GM12878 (cell line): ENCODE measurements around the gene CUTA. TPM values are rescaled to one million over a fixed set of nuclear protein-coding genes. Genes with fewer than 3 reads are reported as not detected.

Experiments used
- ATAC-seq: fragments of 200-7000 bp; cut with Tn5 transposase; 3 replicates; pipeline ENCODE4 v1.9.1; 2020; ENCODE audit warnings: mild to moderate bottlenecking, moderate library complexity
- BruUV-seq: library from RNA; stranded (reverse); fragments of 400-500 nt; replicated peaks from 2 replicates; lab custom pipeline; 2021; lab: Mats Ljungman, UMichigan
- CTCF ChIA-PET: fragments of 300-600 bp; sonication (Branson Sonifier 250); formaldehyde crosslinking; extraction: SDS; loops from one replicate; lab custom pipeline; 2021; ENCODE audit warnings: inconsistent platforms; lab: Yijun Ruan, JAX
- POLR2A ChIA-PET: fragments of 350-600 bp; formaldehyde crosslinking; extraction: SDS; loops from one replicate; lab custom pipeline; 2021; ENCODE audit warnings: inconsistent platforms; lab: Charles Lee
- RAD21 ChIA-PET: fragments of 300-600 bp; sonication (Branson Sonifier 250); formaldehyde crosslinking; loops from one replicate; lab custom pipeline; 2023; ENCODE audit warnings: antibody characterized with exemption; ENCODE audit not compliant: unreplicated experiment; lab: Charles Lee
- SMC1A ChIA-PET: fragments of 300-600 bp; sonication (Branson Sonifier 250); formaldehyde crosslinking; loops from one replicate; lab custom pipeline; 2023; ENCODE audit not compliant: unreplicated experiment, uncharacterized antibody; lab: Charles Lee
- DNase-seq: peaks from one replicate; pipeline ENCODE4 v3.0.0-alpha.2; 2011; ENCODE audit warnings: low read depth, low spot score
- FAIRE-seq: peaks from 3 replicates; lab custom pipeline; 2011; peaks lifted over from hg19 to GRCh38; lab: Jason Lieb, UNC
- H2AFZ ChIP-seq: 2 replicates; pipeline ENCODE4 v1.6.0; 2011; ENCODE audit warnings: low read depth, low read length, control low read depth; ENCODE audit not compliant: control insufficient read depth
- H3K27ac ChIP-seq: 2 replicates; pipeline ENCODE4 v1.5.1; 2011; ENCODE audit warnings: control low read depth; ENCODE audit not compliant: control insufficient read depth, insufficient read depth
- H3K27me3 ChIP-seq, 2 experiments: replicated peaks in 1 of 2; 2 replicates each; pipeline versions ENCODE4 v1.6.0 to v1.6.1; 2011; ENCODE audit warnings: low read length in 1 of 2; ENCODE audit not compliant: control insufficient read depth in 2 of 2, insufficient read depth in 2 of 2
- H3K36me3 ChIP-seq, 2 experiments: 2 replicates each; pipeline ENCODE4 v1.5.1; 2011; ENCODE audit warnings: low read length in 1 of 2; ENCODE audit not compliant: control insufficient read depth in 2 of 2, insufficient read depth in 2 of 2
- H3K4me1 ChIP-seq: 2 replicates; pipeline ENCODE4 v1.6.1; 2011; ENCODE audit warnings: mild to moderate bottlenecking, low read length, moderate library complexity, mixed read lengths; ENCODE audit not compliant: control insufficient read depth, insufficient read depth
- H3K4me2 ChIP-seq: 2 replicates; pipeline ENCODE4 v1.6.0; 2011; ENCODE audit warnings: control low read depth; ENCODE audit not compliant: control insufficient read depth, insufficient read depth
- H3K4me3 ChIP-seq: fragments of 200-600 bp; sonication (generic); 2 replicates; pipeline ENCODE4 v1.5.1; 2016
- H3K79me2 ChIP-seq: 2 replicates; pipeline ENCODE4 v1.6.0; 2011; ENCODE audit warnings: low read length; ENCODE audit not compliant: control insufficient read depth, insufficient read depth
- H3K9ac ChIP-seq: 2 replicates; pipeline ENCODE4 v1.8.0; 2011; ENCODE audit warnings: low read length, control low read depth, mixed read lengths; ENCODE audit not compliant: control insufficient read depth, insufficient read depth
- H3K9me3 ChIP-seq: replicated peaks from 3 replicates; pipeline ENCODE4 v1.5.1; 2011; ENCODE audit warnings: mild to moderate bottlenecking, low read length; ENCODE audit not compliant: control insufficient read depth, insufficient read depth
- H4K20me1 ChIP-seq: 2 replicates; pipeline ENCODE4 v1.6.0; 2011; ENCODE audit not compliant: control insufficient read depth, insufficient read depth
- CHD4 ChIP-seq: fragments of 200-600 bp; sonication (generic); IDR thresholded peaks from 2 replicates; pipeline ENCODE4 v1.6.1; 2016; ENCODE audit warnings: mild to moderate bottlenecking
- CREM ChIP-seq: IDR thresholded peaks from 2 replicates; pipeline ENCODE4 v1.6.1; 2014; ENCODE audit warnings: antibody characterized with exemption, low read depth
- DPF2 ChIP-seq: fragments of 450-650 bp; IDR thresholded peaks from 2 replicates; pipeline ENCODE4 v1.6.1; 2017; ENCODE audit warnings: mild to moderate bottlenecking
- ETV6 ChIP-seq, 2 experiments: fragments of 450-650 bp in 1 of 2; IDR thresholded peaks in 1 of 2; conservative IDR thresholded peaks in 1 of 2; 2 replicates each; pipeline ENCODE4 v1.6.1; 2014; ENCODE audit warnings: antibody characterized with exemption in 1 of 2, borderline replicate concordance in 1 of 2, low read depth in 1 of 2, mild to moderate bottlenecking in 1 of 2, moderate library complexity in 1 of 2
- LARP7 ChIP-seq: fragments of 450-650 bp; IDR thresholded peaks from 2 replicates; pipeline ENCODE4 v1.6.1; 2017; ENCODE audit warnings: mild to moderate bottlenecking
- MYC ChIP-seq: IDR thresholded peaks from 2 replicates; pipeline ENCODE4 v1.6.1; 2011; ENCODE audit warnings: mild to moderate bottlenecking, low read length, moderate library complexity, inconsistent platforms; ENCODE audit not compliant: insufficient read depth, insufficient replicate concordance, insufficient read length, severe bottlenecking
- NR2C1 ChIP-seq: fragments of 450-650 bp; IDR thresholded peaks from 2 replicates; pipeline ENCODE4 v1.6.1; 2017; ENCODE audit warnings: antibody characterized with exemption, mild to moderate bottlenecking, moderate library complexity
- RCOR1 ChIP-seq: conservative IDR thresholded peaks from 2 replicates; pipeline ENCODE4 v1.6.1; 2012; ENCODE audit warnings: low read depth, low read length, improper control_type of control experiment
- SP1 ChIP-seq: IDR thresholded peaks from one replicate; pipeline ENCODE4 v1.6.1; 2011; ENCODE audit warnings: low read depth, low read length
- SREBF2 ChIP-seq: IDR thresholded peaks from 2 replicates; pipeline ENCODE4 v1.6.1; 2012; ENCODE audit warnings: mild to moderate bottlenecking, low read length
- STAT1 ChIP-seq: fragments of 450-650 bp; conservative IDR thresholded peaks from 2 replicates; pipeline ENCODE4 v1.6.1; 2014; ENCODE audit warnings: antibody characterized with exemption, mild to moderate bottlenecking
- TARDBP ChIP-seq: IDR thresholded peaks from 2 replicates; pipeline ENCODE4 v1.6.1; 2016; ENCODE audit warnings: borderline replicate concordance
- TCF7 ChIP-seq: IDR thresholded peaks from 2 replicates; pipeline ENCODE4 v1.6.1; 2014; ENCODE audit warnings: antibody characterized with exemption, borderline replicate concordance
- ZNF207 ChIP-seq: fragments of 450-650 bp; IDR thresholded peaks from 2 replicates; pipeline ENCODE4 v1.6.1; 2014; ENCODE audit warnings: antibody characterized with exemption, mild to moderate bottlenecking, borderline replicate concordance
- ZNF24 ChIP-seq: fragments of 450-650 bp; IDR thresholded peaks from 2 replicates; pipeline ENCODE4 v1.6.1; 2017; ENCODE audit warnings: antibody characterized with exemption, mild to moderate bottlenecking
- ZNF384 ChIP-seq: IDR thresholded peaks from 2 replicates; pipeline ENCODE4 v1.6.1; 2012; ENCODE audit warnings: low read depth, mild to moderate bottlenecking, low read length, improper control_type of control experiment, borderline replicate concordance
- WGBS: methylation state at CpG from one replicate; pipeline ENCODE4 v1.1.6; 2016; ENCODE audit warnings: low lambda C conversion rate; ENCODE audit not compliant: insufficient replicate concordance, insufficient coverage; ENCODE audit errors: missing lambda C conversion rate; 5-methylcytosine and 5-hydroxymethylcytosine counted together
- in situ Hi-C: fragments of 300-500 bp; cut with MboI; formaldehyde crosslinking; loops from 9 replicates; pipeline ENCODE4 v1.14.3; 2018; ENCODE audit warnings: mixed read lengths
- intact Hi-C: fragments of 100-400 bp; cut with micrococcal nuclease; formaldehyde crosslinking; loops from one replicate; pipeline ENCODE4 v1.14.2; 2022; ENCODE audit not compliant: unreplicated experiment
- polyA plus RNA-seq, 11 experiments: library from polyadenylated mRNA; depleted of rRNA in 4 of 11; unstranded in 6 of 11; stranded (reverse) in 5 of 11; fragments of >200 nt; fragmentation: Nextera tagmentation in 4 of 11; fragmentation: Illumina TruSeq in 1 of 11; extraction: Ambion mirVana in 4 of 11; extraction: Trizol in 1 of 11; gene quantifications; 1 replicate in 1 of 11; 2 replicates in 10 of 11; pipeline versions ENCODE4 v1.2.1 to v1.2.3, GENCODE V29; 2011 to 2016; ENCODE audit warnings: inconsistent platforms in 2 of 11, missing spikeins in 2 of 11, low read depth in 1 of 11
- total RNA-seq, 4 experiments: library from RNA; depleted of rRNA in 3 of 4; stranded (reverse); fragments of >200 nt in 3 of 4; fragmentation: Illumina TruSeq in 1 of 4; extraction: Trizol in 1 of 4; gene quantifications; 2 replicates each; pipeline versions ENCODE4 v1.2.1 to v1.2.3, GENCODE V29; 2013 to 2021
- TF ChIP-seq, protein P1 (sequence below): fragments of 150-350 bp; IDR thresholded peaks from 2 replicates; pipeline ENCODE4 v1.6.1; 2014; ENCODE audit warnings: mild to moderate bottlenecking, low read depth, low read length
- TF ChIP-seq, protein P2 (sequence below): fragments of 450-650 bp; IDR thresholded peaks from 2 replicates; pipeline ENCODE4 v1.6.1; 2017; ENCODE audit warnings: borderline replicate concordance
- TF ChIP-seq, protein P3 (sequence below): IDR thresholded peaks from 2 replicates; pipeline ENCODE4 v1.6.1; 2012; ENCODE audit warnings: low read length, inconsistent platforms

Gene CUTA
- total and polyA plus RNA-seq, 10 of the 15 experiments (the other 5 are each of a cell fraction or from before 2014, with no cell fraction given) = 102 to 293 (median 189) TPM

DNA sequence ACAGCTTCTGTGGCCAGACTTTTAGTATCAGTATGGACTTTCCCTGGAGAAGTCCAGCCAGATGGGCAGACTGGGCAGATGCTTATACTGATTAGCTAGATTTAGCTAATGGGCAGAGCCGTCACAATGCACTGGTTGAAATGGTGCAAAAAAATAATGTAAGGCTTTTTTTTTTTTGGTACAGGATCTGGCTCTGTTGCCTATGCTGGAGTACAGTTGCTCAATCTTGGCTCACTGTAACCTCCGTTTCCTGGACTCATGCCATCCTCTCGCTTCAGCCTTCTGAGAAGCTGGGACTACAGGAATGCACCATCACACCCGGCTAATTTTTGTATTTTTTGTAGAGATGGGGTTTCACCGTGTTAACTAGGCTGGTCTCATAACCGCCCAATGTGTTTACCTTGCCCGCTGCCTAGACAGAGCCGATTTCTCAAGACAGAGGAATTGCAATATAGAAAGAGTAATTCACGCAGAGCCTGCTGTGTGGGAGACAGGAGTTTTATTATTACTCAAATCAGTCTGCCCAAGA is 42.7 kb downstream of the CUTA start:
- TF ChIP-seq MYC = no peak
- TF ChIP-seq, protein P1, sequence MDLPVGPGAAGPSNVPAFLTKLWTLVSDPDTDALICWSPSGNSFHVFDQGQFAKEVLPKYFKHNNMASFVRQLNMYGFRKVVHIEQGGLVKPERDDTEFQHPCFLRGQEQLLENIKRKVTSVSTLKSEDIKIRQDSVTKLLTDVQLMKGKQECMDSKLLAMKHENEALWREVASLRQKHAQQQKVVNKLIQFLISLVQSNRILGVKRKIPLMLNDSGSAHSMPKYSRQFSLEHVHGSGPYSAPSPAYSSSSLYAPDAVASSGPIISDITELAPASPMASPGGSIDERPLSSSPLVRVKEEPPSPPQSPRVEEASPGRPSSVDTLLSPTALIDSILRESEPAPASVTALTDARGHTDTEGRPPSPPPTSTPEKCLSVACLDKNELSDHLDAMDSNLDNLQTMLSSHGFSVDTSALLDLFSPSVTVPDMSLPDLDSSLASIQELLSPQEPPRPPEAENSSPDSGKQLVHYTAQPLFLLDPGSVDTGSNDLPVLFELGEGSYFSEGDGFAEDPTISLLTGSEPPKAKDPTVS = no peak
- no peak for TF ChIP-seq ZNF384
- TF ChIP-seq TCF7 = no peak
- TF ChIP-seq RCOR1 = no peak
- no peak for TF ChIP-seq STAT1
- no peak for TF ChIP-seq SREBF2
- TF ChIP-seq, protein P2, sequence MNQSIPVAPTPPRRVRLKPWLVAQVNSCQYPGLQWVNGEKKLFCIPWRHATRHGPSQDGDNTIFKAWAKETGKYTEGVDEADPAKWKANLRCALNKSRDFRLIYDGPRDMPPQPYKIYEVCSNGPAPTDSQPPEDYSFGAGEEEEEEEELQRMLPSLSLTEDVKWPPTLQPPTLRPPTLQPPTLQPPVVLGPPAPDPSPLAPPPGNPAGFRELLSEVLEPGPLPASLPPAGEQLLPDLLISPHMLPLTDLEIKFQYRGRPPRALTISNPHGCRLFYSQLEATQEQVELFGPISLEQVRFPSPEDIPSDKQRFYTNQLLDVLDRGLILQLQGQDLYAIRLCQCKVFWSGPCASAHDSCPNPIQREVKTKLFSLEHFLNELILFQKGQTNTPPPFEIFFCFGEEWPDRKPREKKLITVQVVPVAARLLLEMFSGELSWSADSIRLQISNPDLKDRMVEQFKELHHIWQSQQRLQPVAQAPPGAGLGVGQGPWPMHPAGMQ = no peak
- no peak for TF ChIP-seq TARDBP
- TF ChIP-seq CHD4 = no peak
- TF ChIP-seq ZNF207 = no peak
- TF ChIP-seq LARP7 = no peak
- no peak for TF ChIP-seq SP1
- TF ChIP-seq, protein P3, sequence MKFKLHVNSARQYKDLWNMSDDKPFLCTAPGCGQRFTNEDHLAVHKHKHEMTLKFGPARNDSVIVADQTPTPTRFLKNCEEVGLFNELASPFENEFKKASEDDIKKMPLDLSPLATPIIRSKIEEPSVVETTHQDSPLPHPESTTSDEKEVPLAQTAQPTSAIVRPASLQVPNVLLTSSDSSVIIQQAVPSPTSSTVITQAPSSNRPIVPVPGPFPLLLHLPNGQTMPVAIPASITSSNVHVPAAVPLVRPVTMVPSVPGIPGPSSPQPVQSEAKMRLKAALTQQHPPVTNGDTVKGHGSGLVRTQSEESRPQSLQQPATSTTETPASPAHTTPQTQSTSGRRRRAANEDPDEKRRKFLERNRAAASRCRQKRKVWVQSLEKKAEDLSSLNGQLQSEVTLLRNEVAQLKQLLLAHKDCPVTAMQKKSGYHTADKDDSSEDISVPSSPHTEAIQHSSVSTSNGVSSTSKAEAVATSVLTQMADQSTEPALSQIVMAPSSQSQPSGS = no peak
- TF ChIP-seq NR2C1 = no peak
- no peak for TF ChIP-seq ZNF24
- TF ChIP-seq CREM = no peak
- TF ChIP-seq DPF2 = no peak
- TF ChIP-seq ETV6 (conservative IDR thresholded peaks at IDR 0.05 in 1 of 2, IDR thresholded peaks at IDR 0.05 in 1 of 2; ENCODE audit: borderline replicate concordance in 1 of 2, low read depth in 1 of 2) = no peak
- TF ChIP-seq, all 136 proteins: peak for 0
- Histone ChIP-seq H3K36me3 (no peaks in the 10 kb centered on the region), H2AFZ (no peak overlapping the region), H3K9me3 (no peaks in the 10 kb centered on the region), H3K27ac (no peak overlapping the region), H3K9ac (no peak overlapping the region), H3K4me3 (no peak overlapping the region), H3K27me3 (no peaks in the 10 kb centered on the region), H3K4me1 (no peaks in the 10 kb centered on the region), H3K4me2 (no peak overlapping the region), H3K79me2 (no peaks in the 10 kb centered on the region), H4K20me1 (no peaks in the 10 kb centered on the region)
- ChIA-PET POLR2A (no interaction called here), CTCF (interaction anchor here (0.7 to 1.2 kb wide), 2 partner anchors 15 to 27 kb away, joined by 3 to 4 read pairs; no protein-coding TSS in a partner anchor), RAD21 (no interaction called here), SMC1A (interaction anchor here (0.7 to 1.2 kb wide), 4 partner anchors 13 to 119 kb away, joined by 3 to 4 read pairs (median 4); no protein-coding TSS in a partner anchor)
- in situ Hi-C loops = no loop called here
- DNase-seq (no peak), FAIRE-seq (no peak), ATAC-seq (no peak)
- no TSS peak for BruUV-seq
- intact Hi-C loops = no loop called here
- 49% methylated on average over 9 of the region's 9 CpGs for WGBS
